ENCODE results near the gene NMNAT1.

- TF ChIP-seq CTCF (IDR thresholded peaks at IDR 0.05) (no peak), POLR2A (IDR thresholded peaks at IDR 0.05; ENCODE audit: low read depth) (no peak)
Observed at GRCh38 chr1:9920606-9921005, 22.7 kb upstream of the NMNAT1 start.

All from esophagus muscularis mucosa (tissue), 3 donors.